GM23338 (cell line): ENCODE results near the gene MRPS24. TPM values are rescaled to one million over a fixed set of nuclear protein-coding genes. Genes with fewer than 3 reads are reported as not detected.

Experiments used
- ATAC-seq: fragments of 200-7000 bp; cut with Tn5 transposase; 3 replicates; pipeline ENCODE4 v1.9.1; 2020
- DNase-seq: peaks from one replicate; pipeline ENCODE4 v3.0.0-alpha.2; 2015; ENCODE audit warnings: low spot score
- H2AFZ ChIP-seq: fragments of 200-600 bp; sonication (generic); 2 replicates; pipeline ENCODE4 v1.8.0; 2016; ENCODE audit warnings: antibody characterized with exemption, mild to moderate bottlenecking, moderate library complexity
- H3F3A ChIP-seq: fragments of 200-600 bp; sonication (generic); replicated peaks from 2 replicates; pipeline ENCODE4 v1.8.0; 2017; ENCODE audit warnings: antibody characterized with exemption, mixed run types, low read depth
- H3K27ac ChIP-seq: fragments of 200-600 bp; sonication (generic); 2 replicates; pipeline ENCODE4 v1.6.1; 2016; ENCODE audit warnings: low read depth
- H3K27me3 ChIP-seq: fragments of 200-600 bp; sonication (generic); 2 replicates; pipeline ENCODE4 v1.8.0; 2016; ENCODE audit warnings: mild to moderate bottlenecking, mixed run types, moderate library complexity; ENCODE audit not compliant: insufficient read depth
- H3K36me3 ChIP-seq: fragments of 200-600 bp; sonication (generic); 2 replicates; pipeline ENCODE4 v1.8.0; 2016; ENCODE audit warnings: mild to moderate bottlenecking; ENCODE audit not compliant: insufficient read depth
- H3K4me1 ChIP-seq: fragments of 200-600 bp; sonication (generic); 2 replicates; pipeline ENCODE4 v1.8.0; 2016; ENCODE audit warnings: mild to moderate bottlenecking, moderate library complexity; ENCODE audit not compliant: insufficient read depth
- H3K4me2 ChIP-seq: fragments of 200-600 bp; sonication (generic); 2 replicates; pipeline ENCODE4 v1.7.1; 2017; ENCODE audit warnings: mixed run types
- H3K4me3 ChIP-seq: fragments of 200-600 bp; sonication (generic); 2 replicates; pipeline ENCODE4 v1.6.1; 2016; ENCODE audit warnings: mixed run types
- H3K79me2 ChIP-seq: fragments of 200-600 bp; sonication (generic); replicated peaks from 2 replicates; pipeline ENCODE4 v1.8.0; 2017; ENCODE audit warnings: mild to moderate bottlenecking; ENCODE audit not compliant: insufficient read depth
- H3K9me2 ChIP-seq: fragments of 200-600 bp; sonication (generic); 2 replicates; pipeline ENCODE4 v1.8.0; 2017; ENCODE audit not compliant: insufficient read depth
- H4K20me1 ChIP-seq: fragments of 200-600 bp; sonication (generic); replicated peaks from 2 replicates; pipeline ENCODE4 v1.8.0; 2017; ENCODE audit warnings: mild to moderate bottlenecking; ENCODE audit not compliant: insufficient read depth
- H3K27ac Mint-ChIP-seq: 2 replicates; pipeline ENCODE4 v1.8.0; 2020; ENCODE audit warnings: inconsistent platforms, mild to moderate bottlenecking, moderate library complexity, mixed read lengths
- H3K27me3 Mint-ChIP-seq: 3 replicates; pipeline ENCODE4 v1.8.0; 2022; ENCODE audit warnings: low read depth, mild to moderate bottlenecking, moderate library complexity, mixed read lengths, inconsistent platforms; ENCODE audit not compliant: insufficient read depth, poor library complexity
- H3K36me3 Mint-ChIP-seq: 3 replicates; pipeline ENCODE4 v1.8.0; 2021; ENCODE audit warnings: low read depth, mild to moderate bottlenecking, inconsistent platforms, moderate library complexity, mixed read lengths
- H3K4me1 Mint-ChIP-seq: 3 replicates; pipeline ENCODE4 v1.8.0; 2020; ENCODE audit warnings: mild to moderate bottlenecking, inconsistent platforms, mixed read lengths
- H3K4me3 Mint-ChIP-seq: 3 replicates; pipeline ENCODE4 v1.8.0; 2021; ENCODE audit warnings: moderate library complexity, mild to moderate bottlenecking, inconsistent platforms, mixed read lengths
- H3K9me3 Mint-ChIP-seq: 3 replicates; pipeline ENCODE4 v1.8.0; 2020; ENCODE audit warnings: moderate library complexity, mild to moderate bottlenecking, inconsistent platforms, mixed read lengths
- CREB1 ChIP-seq: fragments of 250-450 bp; sonication (Bioruptor Pico); IDR thresholded peaks from 2 replicates; pipeline ENCODE4 v1.5.0; 2020; ENCODE audit warnings: low read depth, mild to moderate bottlenecking, moderate library complexity
- EZH2phosphoT487 ChIP-seq: fragments of 200-600 bp; sonication (generic); IDR thresholded peaks from one replicate; pipeline ENCODE4 v1.8.1; 2018; ENCODE audit warnings: antibody characterized with exemption; ENCODE audit not compliant: unreplicated experiment
- JUNB ChIP-seq: IDR thresholded peaks from one replicate; pipeline ENCODE4 v1.6.1; 2016; ENCODE audit warnings: antibody characterized with exemption; ENCODE audit not compliant: unreplicated experiment
- NANOG ChIP-seq: IDR thresholded peaks from 2 replicates; pipeline ENCODE4 v1.6.1; 2016; ENCODE audit warnings: antibody characterized with exemption, borderline replicate concordance
- POLR2AphosphoS5 ChIP-seq: IDR thresholded peaks from 2 replicates; pipeline ENCODE4 v1.6.1; 2016; ENCODE audit warnings: antibody characterized with exemption, low read depth
- REST ChIP-seq: IDR thresholded peaks from one replicate; pipeline ENCODE4 v1.6.1; 2018; ENCODE audit warnings: antibody characterized with exemption; ENCODE audit not compliant: unreplicated experiment
- STAT1 ChIP-seq: IDR thresholded peaks from one replicate; pipeline ENCODE4 v1.6.1; 2016; ENCODE audit warnings: antibody characterized with exemption; ENCODE audit not compliant: unreplicated experiment
- ZNF331 ChIP-seq: fragments of 250-450 bp; sonication (Bioruptor Pico); IDR thresholded peaks from 2 replicates; pipeline ENCODE4 v1.5.0; 2020; ENCODE audit warnings: low read depth, mild to moderate bottlenecking, moderate library complexity
- polyA plus RNA-seq: library from polyadenylated mRNA; unstranded; fragments of >200 nt; fragmentation: Nextera tagmentation; extraction: Ambion mirVana; gene quantifications from 2 replicates; pipeline ENCODE4 v1.2.1, GENCODE V29; 2016
- total RNA-seq: library from RNA; depleted of rRNA; stranded (reverse); fragments of >200 nt; shearing (Covaris generic); gene quantifications from 2 replicates; pipeline ENCODE4 v1.2.3, GENCODE V29; 2014
- TF ChIP-seq, protein P1 (sequence below): fragments of 250-450 bp; sonication (Bioruptor Pico); IDR thresholded peaks from 2 replicates; pipeline ENCODE4 v1.5.0; 2020; ENCODE audit warnings: mild to moderate bottlenecking, moderate library complexity
- TF ChIP-seq, protein P2 (sequence below): IDR thresholded peaks from 2 replicates; pipeline ENCODE4 v1.6.1; 2016; ENCODE audit warnings: antibody characterized with exemption
- TF ChIP-seq, protein P3 (sequence below), 2 experiments: fragments of 200-600 bp in 1 of 2; sonication (generic) in 1 of 2; conservative IDR thresholded peaks; 2 replicates each; pipeline versions ENCODE4 v1.5.1 to v1.6.1; 2016 to 2017; ENCODE audit warnings: antibody characterized with exemption in 2 of 2, low read depth in 2 of 2, mild to moderate bottlenecking in 2 of 2, moderate library complexity in 1 of 2

MRPS24 gene
- total and polyA plus RNA-seq, 2 experiments from 2014 or later: 82.9 to 152 TPM

DNA sequence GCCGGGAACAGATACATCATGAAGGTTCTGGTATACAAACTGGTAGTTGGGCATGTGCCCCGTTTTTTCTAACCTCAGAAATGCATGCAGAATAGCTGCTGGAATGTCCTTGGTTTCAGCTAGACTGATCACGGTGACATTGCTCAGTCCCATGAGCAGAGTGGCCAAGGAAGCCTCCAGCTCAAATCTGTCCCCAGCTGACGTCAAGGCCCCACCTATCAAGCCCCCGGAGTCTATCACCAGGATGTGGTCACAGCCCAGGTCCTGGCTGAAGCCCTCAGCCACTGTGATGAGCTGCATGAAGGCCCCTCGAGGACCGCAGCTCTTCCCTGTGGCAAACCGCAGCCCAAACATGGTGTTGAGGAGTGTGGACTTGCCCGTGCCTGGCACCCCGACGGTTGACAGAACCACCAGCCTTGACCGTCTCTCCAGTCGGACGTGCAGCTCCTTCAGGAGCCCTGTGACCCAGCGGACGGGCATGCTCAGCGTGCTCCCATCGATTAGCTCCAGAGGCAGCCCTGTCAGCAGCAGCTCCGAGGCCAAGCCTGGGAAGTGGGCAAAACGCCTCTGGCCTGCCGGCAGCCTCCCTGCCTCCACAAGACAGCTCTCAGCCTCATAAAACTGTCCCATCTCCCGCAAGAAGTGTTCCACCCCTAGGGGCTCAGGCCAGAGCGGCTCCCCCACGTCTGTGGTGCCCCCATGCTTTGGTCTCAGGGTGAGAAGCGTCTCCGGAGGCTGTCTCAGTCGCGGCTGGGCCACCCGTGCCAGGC, 7.8 kb upstream of the MRPS24 start:
- H3K79me2 ChIP-seq: no peaks in the 10 kb centered on the region
- no peak for DNase-seq
- Mint-ChIP-seq H3K36me3 (peaks cover 43% of the 10 kb centered on the region), H3K27me3 (peaks cover 16% of the 10 kb centered on the region), H3K27ac (no peak overlapping the region; the same call in 1 of the 2 replicates), H3K4me1 (peaks cover 20% of the 10 kb centered on the region), H3K9me3 (no peaks in the 10 kb centered on the region; the same call in 2 of the 3 replicates), H3K4me3 (no peak overlapping the region)
- no peak overlapping the region for H2AFZ ChIP-seq
- ATAC-seq: no peak
- no peak overlapping the region for H3K27ac ChIP-seq
- no peaks in the 10 kb centered on the region for H4K20me1 ChIP-seq
- TF ChIP-seq, protein P1, sequence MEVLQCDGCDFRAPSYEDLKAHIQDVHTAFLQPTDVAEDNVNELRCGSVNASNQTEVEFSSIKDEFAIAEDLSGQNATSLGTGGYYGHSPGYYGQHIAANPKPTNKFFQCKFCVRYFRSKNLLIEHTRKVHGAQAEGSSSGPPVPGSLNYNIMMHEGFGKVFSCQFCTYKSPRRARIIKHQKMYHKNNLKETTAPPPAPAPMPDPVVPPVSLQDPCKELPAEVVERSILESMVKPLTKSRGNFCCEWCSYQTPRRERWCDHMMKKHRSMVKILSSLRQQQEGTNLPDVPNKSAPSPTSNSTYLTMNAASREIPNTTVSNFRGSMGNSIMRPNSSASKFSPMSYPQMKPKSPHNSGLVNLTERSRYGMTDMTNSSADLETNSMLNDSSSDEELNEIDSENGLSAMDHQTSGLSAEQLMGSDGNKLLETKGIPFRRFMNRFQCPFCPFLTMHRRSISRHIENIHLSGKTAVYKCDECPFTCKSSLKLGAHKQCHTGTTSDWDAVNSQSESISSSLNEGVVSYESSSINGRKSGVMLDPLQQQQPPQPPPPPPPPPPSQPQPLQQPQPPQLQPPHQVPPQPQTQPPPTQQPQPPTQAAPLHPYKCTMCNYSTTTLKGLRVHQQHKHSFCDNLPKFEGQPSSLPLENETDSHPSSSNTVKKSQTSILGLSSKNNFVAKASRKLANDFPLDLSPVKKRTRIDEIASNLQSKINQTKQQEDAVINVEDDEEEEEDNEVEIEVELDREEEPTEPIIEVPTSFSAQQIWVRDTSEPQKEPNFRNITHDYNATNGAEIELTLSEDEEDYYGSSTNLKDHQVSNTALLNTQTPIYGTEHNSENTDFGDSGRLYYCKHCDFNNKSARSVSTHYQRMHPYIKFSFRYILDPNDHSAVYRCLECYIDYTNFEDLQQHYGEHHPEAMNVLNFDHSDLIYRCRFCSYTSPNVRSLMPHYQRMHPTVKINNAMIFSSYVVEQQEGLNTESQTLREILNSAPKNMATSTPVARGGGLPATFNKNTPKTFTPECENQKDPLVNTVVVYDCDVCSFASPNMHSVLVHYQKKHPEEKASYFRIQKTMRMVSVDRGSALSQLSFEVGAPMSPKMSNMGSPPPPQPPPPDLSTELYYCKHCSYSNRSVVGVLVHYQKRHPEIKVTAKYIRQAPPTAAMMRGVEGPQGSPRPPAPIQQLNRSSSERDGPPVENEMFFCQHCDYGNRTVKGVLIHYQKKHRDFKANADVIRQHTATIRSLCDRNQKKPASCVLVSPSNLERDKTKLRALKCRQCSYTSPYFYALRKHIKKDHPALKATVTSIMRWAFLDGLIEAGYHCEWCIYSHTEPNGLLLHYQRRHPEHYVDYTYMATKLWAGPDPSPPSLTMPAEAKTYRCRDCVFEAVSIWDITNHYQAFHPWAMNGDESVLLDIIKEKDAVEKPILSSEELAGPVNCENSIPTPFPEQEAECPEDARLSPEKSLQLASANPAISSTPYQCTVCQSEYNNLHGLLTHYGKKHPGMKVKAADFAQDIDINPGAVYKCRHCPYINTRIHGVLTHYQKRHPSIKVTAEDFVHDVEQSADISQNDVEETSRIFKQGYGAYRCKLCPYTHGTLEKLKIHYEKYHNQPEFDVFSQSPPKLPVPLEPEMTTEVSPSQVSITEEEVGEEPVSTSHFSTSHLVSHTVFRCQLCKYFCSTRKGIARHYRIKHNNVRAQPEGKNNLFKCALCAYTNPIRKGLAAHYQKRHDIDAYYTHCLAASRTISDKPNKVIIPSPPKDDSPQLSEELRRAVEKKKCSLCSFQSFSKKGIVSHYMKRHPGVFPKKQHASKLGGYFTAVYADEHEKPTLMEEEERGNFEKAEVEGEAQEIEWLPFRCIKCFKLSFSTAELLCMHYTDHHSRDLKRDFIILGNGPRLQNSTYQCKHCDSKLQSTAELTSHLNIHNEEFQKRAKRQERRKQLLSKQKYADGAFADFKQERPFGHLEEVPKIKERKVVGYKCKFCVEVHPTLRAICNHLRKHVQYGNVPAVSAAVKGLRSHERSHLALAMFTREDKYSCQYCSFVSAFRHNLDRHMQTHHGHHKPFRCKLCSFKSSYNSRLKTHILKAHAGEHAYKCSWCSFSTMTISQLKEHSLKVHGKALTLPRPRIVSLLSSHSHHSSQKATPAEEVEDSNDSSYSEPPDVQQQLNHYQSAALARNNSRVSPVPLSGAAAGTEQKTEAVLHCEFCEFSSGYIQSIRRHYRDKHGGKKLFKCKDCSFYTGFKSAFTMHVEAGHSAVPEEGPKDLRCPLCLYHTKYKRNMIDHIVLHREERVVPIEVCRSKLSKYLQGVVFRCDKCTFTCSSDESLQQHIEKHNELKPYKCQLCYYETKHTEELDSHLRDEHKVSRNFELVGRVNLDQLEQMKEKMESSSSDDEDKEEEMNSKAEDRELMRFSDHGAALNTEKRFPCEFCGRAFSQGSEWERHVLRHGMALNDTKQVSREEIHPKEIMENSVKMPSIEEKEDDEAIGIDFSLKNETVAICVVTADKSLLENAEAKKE: no peak
- TF ChIP-seq REST (no peak), EZH2phosphoT487 (no peak), STAT1 (no peak), JUNB (no peak), CREB1 (CRISPR knock-in tag) (no peak), POLR2AphosphoS5 (no peak), NANOG (no peak), ZNF331 (CRISPR knock-in tag) (no peak)
- TF ChIP-seq, protein P2, sequence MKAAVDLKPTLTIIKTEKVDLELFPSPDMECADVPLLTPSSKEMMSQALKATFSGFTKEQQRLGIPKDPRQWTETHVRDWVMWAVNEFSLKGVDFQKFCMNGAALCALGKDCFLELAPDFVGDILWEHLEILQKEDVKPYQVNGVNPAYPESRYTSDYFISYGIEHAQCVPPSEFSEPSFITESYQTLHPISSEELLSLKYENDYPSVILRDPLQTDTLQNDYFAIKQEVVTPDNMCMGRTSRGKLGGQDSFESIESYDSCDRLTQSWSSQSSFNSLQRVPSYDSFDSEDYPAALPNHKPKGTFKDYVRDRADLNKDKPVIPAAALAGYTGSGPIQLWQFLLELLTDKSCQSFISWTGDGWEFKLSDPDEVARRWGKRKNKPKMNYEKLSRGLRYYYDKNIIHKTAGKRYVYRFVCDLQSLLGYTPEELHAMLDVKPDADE: no peak
- TF ChIP-seq, protein P3, sequence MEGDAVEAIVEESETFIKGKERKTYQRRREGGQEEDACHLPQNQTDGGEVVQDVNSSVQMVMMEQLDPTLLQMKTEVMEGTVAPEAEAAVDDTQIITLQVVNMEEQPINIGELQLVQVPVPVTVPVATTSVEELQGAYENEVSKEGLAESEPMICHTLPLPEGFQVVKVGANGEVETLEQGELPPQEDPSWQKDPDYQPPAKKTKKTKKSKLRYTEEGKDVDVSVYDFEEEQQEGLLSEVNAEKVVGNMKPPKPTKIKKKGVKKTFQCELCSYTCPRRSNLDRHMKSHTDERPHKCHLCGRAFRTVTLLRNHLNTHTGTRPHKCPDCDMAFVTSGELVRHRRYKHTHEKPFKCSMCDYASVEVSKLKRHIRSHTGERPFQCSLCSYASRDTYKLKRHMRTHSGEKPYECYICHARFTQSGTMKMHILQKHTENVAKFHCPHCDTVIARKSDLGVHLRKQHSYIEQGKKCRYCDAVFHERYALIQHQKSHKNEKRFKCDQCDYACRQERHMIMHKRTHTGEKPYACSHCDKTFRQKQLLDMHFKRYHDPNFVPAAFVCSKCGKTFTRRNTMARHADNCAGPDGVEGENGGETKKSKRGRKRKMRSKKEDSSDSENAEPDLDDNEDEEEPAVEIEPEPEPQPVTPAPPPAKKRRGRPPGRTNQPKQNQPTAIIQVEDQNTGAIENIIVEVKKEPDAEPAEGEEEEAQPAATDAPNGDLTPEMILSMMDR (conservative IDR thresholded peaks at IDR 0.05; ENCODE audit: low read depth in 2 of 2): no peak
- H3K36me3 ChIP-seq: no peaks in the 10 kb centered on the region
- H3K4me1 ChIP-seq: peaks cover 14% of the 10 kb centered on the region
- H3K4me3 ChIP-seq: no peak overlapping the region
- no peaks in the 10 kb centered on the region for H3K27me3 ChIP-seq
- no peak overlapping the region for H3K4me2 ChIP-seq
- H3F3A ChIP-seq: no peaks in the 10 kb centered on the region
- H3K9me2 ChIP-seq: peaks cover 5% of the 10 kb centered on the region; the same call in 1 of the 2 replicates
